IPS-18c (cell line): ENCODE data around the gene ADRA2B.
"Not testable (repeated sequence)": the region's sequence is repeated elsewhere in the genome, so short reads cannot be mapped to it uniquely, and the experiment has no call there.

Source experiments
- H3K4me3 ChIP-seq: 2 replicates; pipeline ENCODE4 v1.7.0; 2013; ENCODE audit warnings: low read depth, mild to moderate bottlenecking, low read length, moderate library complexity; ENCODE audit not compliant: insufficient read depth
- H3K9me3 ChIP-seq: one replicate; pipeline ENCODE4 v1.6.1; 2013; ENCODE audit warnings: mild to moderate bottlenecking, low read length, moderate library complexity; ENCODE audit not compliant: control insufficient read depth, insufficient read depth

ADRA2B gene

DNA sequence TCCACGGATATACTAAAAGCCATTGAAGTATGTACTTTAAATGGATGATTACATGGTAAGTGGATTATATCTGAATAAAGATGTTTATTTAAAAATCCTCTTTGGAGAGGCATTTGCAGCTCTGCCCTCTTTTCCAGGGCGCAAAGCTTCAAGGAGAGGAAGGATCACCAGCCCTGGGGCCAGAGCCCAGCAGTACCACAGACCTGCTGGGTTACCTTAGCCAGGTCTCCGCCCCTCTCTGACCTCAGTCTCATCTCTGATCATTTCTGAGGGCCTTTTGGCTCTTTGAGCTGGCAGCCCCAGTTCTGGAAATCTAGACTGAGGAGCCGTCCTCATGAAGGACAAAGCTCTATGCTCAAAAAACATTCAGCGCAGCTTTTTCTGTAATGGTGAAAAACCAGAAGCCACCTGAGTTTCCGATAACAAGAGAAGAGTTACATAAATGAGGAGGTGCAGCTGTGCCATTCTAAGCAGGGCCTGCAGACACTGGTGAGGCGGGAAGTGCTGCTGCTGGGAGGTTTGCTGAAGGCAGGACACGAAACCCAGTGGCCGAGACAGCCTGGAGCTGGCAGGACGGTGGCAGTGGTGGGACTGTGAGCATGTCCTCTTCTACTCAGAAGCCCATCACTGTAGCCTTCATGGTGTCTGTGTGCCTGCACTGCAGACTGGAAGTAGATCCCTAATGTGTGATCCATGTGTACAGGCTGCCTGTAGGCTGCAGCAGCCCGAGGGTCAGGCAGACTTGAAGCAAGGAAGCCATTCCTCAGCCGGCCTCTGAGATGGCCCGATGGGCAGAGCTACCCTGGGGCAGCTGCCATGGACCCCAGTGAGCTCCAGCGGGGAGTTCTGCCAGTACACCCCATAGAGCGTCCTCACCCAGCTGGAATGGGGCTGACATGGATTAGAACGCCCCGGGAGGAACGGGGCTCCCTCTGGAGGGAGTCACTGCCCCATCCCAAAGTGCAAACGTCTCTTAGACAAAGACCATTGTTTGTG, 27.7 kb downstream of the ADRA2B start:
- no peak overlapping the region for H3K4me3 ChIP-seq

DNA sequence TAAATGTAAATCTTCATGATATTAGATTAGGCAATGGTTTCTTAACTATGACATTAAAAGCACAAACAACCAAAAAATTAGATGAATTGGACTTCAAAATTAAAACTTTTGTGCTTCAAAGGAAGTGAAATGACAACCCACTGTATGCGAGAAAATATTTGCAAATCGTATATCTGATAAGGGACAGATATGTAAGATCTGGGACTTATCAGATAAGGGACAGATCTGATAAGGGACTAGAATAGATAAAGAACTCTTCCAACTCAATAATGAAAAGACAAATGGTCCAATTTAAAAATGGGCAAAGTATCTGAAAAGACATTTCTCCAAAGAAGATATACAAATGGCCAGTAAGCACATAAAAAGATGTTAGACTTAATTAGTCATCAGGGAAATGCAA, 29.2 kb downstream of the ADRA2B start:
- Histone ChIP-seq H3K9me3 (no peaks in the 10 kb centered on the region), H3K4me3 (no peak overlapping the region)

More for the DNA sequence above, 27.7 kb downstream of the ADRA2B start:
- H3K9me3 ChIP-seq, result no peaks in the 10 kb centered on the region

DNA sequence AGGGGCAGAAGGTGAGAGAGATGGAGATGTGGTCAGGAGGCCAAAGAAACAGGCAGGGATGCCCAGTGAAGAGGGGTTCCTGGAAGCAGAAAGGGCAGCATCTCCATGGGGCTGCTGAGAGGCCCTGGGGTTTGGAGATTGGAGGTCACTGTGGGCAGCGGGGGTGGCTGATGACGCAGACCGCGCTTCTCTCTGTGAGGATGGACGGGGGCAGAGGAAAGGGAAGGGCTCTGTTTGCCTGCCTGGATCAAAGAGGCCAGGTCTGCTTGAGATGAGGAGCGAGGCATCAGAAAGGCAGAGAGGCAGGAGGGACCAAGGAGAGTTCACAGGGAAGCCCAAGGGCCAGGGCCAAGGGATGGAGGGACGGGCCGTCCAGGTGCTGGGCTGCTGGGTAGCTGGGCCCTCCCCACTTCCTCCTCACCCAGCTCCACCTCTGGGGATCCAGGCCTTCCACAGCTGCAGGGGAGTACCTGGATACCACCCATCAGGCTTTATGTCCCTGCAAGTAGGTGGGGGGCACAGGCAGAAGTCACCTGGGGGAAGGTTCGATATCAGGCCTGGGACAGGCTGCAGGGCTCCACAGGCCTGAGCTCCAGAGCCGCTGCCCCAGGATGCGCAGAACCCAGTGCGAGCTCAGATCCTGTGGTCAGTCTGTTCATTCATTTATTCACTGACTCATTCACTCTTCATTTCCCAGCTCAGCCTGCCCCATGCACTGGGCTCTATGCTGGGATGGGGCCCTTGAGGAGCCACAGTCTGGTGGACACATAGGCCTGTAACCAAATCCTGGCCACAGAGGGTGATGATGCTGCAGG, 30.6 kb downstream of the ADRA2B start:
- Histone ChIP-seq H3K4me3 (no peak overlapping the region), H3K9me3 (no peaks in the 10 kb centered on the region)

GRCh38 chr2:96084858-96085518, 31.4 kb downstream of the ADRA2B start:
- H3K4me3 ChIP-seq, result not testable (repeated sequence)

GRCh38 chr2:96083989-96084857, 32.1 kb downstream of the ADRA2B start:
- H3K4me3 ChIP-seq, result no peak overlapping the region
- no peaks in the 10 kb centered on the region for H3K9me3 ChIP-seq

More at GRCh38 chr2:96084858-96085518, 31.4 kb downstream of the ADRA2B start:
- H3K9me3 ChIP-seq, result not testable (repeated sequence)

DNA sequence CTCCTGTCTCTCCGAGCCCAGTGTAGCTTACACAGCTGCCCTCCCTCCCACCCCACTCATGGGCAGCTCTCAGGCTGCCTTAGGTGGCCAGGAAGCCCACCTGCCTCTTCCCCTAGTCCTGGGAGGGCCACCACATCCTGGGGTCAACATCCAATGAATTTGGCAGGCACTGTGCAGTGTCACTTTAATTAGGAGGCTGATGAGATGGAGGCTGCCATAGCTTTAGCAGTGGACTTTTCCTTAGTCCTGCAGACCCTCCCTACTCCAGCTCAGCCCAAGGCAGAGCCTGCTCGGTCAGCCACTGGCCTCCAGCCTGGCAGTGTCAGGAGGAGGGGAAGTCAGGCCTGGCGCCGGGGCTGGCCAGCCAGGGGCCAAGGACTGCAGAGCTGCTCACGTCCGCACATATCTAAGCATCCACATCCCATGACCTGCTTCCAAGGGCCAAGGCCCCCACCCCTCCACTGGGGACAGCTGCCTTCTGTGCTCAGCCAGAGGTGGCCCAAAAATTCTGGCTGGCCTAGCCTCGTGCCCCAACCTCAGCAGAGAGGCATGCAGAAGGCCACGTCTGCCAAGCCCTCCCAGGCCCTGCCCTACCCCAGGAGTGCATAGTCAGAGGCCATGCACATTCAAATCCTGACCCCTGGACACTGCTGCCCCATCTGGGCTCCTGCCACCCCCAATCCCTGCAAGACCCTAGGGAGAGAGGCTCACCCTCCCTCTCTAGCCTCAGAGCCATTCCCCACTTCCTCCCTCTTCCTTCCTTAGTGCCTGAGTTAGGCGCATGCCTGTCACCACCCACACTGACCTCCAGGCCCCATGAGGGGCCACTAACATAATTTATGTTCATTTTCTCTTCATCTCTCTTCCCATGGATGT, 33.1 kb downstream of the ADRA2B start:
- Histone ChIP-seq H3K4me3 (no peak overlapping the region), H3K9me3 (no peaks in the 10 kb centered on the region)

DNA sequence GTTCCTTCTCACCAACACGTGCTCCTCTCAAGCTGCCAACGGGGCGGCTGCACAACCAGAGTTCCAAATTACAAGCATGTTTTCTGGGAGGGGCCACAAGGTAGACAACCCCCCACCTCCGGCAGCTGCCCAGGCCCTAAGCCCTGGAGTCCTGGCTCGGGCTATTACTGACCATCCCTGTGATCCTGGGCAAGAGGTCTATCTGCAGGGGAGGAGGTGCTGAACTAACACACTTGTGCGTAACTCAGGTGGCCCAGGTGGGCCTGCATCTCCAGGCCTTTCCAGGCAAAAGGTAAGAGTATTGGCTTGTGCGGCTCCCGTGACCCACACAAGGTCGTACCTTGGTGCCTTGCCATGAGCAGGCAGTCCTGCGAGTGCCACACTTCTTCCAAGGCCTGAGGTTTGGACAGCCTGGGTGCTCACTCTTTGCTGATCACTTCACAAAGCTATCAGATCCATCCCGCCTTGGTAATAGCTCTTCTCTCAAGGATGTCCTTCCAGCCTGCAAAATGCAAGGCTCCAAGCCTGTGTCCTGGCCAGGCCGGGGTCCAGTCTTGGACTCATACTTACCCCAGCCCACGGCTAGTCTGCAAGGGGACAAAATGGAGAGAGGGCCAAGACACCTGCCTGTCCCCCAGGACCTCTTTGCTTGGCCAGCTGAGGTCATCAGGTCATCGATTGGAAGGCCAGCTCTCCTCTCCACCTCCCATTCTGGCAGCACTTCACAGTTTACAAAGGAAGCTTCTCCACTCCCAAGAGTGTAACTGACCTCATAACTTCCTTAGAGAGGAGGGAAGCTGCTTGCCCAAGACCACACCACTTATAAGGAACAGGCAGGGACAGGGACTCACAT, 33.9 kb downstream of the ADRA2B start:
- no peak overlapping the region for H3K4me3 ChIP-seq
- no peaks in the 10 kb centered on the region for H3K9me3 ChIP-seq

GRCh38 chr2:96081042-96081441, 35.3 kb downstream of the ADRA2B start:
- Histone ChIP-seq H3K9me3 (no peaks in the 10 kb centered on the region), H3K4me3 (no peak overlapping the region)

GRCh38 chr2:96075199-96075771, 41.1 kb downstream of the ADRA2B start:
- H3K9me3 ChIP-seq, result no peaks in the 10 kb centered on the region

GRCh38 chr2:96074156-96074555, 42.2 kb downstream of the ADRA2B start:
- no peaks in the 10 kb centered on the region for H3K9me3 ChIP-seq
- no peak overlapping the region for H3K4me3 ChIP-seq

More at GRCh38 chr2:96075199-96075771, 41.1 kb downstream of the ADRA2B start:
- no peak overlapping the region for H3K4me3 ChIP-seq

DNA sequence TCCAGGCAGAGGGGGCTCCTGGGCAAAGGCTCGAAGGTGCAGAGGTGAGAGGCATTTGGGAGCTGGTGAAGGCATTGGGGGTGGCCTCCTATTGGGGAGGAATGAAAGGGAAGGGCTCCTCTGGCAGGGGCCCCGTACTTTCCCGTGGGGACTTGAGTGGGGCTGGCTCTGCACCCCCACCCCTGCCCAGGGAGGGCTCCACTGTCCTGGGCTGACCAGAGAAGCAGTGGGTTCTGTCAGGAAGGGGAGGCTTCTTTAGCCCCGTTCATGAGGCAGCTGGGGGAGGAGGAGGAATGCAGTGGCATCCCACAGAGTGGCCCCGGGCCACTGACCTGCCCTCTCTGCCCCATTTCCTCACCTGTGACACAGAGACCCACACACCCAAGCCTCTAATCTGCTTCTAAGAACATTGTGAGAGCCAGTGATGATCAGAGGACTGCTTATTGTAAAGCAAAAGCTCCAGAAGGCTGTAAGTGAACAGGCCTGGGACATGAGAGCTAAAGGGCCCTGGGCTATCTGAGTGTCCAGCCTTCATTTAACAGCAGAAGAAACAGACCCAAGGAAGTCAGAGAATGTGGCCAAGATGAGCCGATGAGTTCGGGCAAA, 43.1 kb downstream of the ADRA2B start:
- Histone ChIP-seq H3K4me3 (no peak overlapping the region), H3K9me3 (no peaks in the 10 kb centered on the region)

DNA sequence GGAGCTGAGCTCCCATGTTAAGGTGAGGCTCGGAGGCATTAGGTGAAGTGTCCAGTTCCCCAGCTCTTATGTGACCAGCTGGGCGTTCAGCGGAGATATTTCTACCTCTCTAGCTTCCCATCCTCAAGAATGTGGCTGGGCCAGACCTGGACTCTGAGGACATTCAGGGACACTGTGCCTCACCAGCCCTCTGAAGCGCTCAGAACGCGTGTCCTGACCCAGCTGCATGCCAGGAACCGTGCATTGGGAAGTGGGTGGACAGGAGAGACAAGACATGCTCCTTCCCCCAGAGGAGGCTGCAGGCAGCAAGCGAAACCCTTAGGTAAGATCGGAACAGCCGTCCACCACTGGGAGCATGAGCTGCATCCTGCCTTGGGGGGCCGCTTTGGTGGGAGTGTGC, 43.6 kb downstream of the ADRA2B start:
- H3K9me3 ChIP-seq, result no peaks in the 10 kb centered on the region
- no peak overlapping the region for H3K4me3 ChIP-seq

DNA sequence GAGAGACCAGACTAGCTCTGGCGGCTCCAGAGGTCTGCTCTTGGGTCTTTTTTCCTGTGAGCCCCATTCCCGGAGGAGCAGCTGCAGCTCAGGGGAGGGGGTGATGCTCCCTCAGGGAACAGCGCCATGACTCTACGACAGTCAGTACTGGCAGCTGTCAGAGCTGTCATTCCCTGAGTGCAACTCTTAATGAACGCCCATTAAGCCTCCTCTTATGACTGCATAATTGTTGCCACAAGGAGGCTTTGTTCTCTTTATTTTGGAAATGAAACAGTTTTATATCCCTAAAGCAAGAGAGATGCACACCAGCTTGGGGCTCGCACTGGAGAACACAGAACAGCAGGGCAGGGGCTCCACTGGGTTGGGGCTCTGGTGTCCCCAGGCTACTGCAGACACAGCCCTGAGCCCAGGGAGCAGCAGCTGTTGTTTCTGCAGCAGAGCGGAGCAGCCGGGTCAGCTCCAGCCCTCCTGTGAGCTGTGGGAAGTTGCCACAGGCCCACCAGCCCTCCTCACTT, 44.3 kb downstream of the ADRA2B start:
- not testable (repeated sequence) for H3K9me3 ChIP-seq, H3K4me3 ChIP-seq
